Spleen (tissue), 7 donors: ENCODE measurements around the gene EXOC6B.

Experiments
- CTCF ChIP-seq, 11 experiments: fragments of 200-600 bp in 7 of 11; fragments of 450-650 bp in 4 of 11; sonication (generic) in 4 of 11; IDR thresholded peaks in 8 of 11; conservative IDR thresholded peaks in 3 of 11; 1 replicate in 7 of 11; 2 replicates in 4 of 11; pipeline versions ENCODE4 v1.4.0 to v1.8.0; 2016 to 2021; ENCODE audit warnings: antibody characterized with exemption in 11 of 11, inconsistent platforms in 4 of 11, mild to moderate bottlenecking in 1 of 11
- POLR2A ChIP-seq, 3 donors: fragments of 450-650 bp; IDR thresholded peaks; one replicate each; pipeline ENCODE4 v1.5.1; 2017; ENCODE audit warnings: antibody characterized with exemption in 3 of 3, mild to moderate bottlenecking in 1 of 3
- donor health status: DM: no; HTN: no; CAD: no; lungs with moderate emphysema.
- donor health status: DM: no; HTN: no; CAD: no.
- donor health status: DM: no; HTN: no; CAD: no.

GRCh38 chr2:72849138-72849462 lies 23.3 kb upstream of the EXOC6B start:
- TF ChIP-seq CTCF (IDR thresholded peaks at IDR 0.05 in 8 of 11, conservative IDR thresholded peaks at IDR 0.05 in 3 of 11) = no peak
- no peak for TF ChIP-seq POLR2A (IDR thresholded peaks at IDR 0.05)
